WTC11 (cell line): ENCODE measurements around the gene COMMD6.

Source experiments
- CREB1 ChIP-seq: sonication (generic); formaldehyde crosslinking; IDR thresholded peaks from 2 replicates; pipeline ENCODE4 v1.8.0; 2023; ENCODE audit warnings: mild to moderate bottlenecking, missing genetic modification reagents
- IRF2 ChIP-seq: sonication (generic); formaldehyde crosslinking; IDR thresholded peaks from 2 replicates; pipeline ENCODE4 v1.8.0; 2022; ENCODE audit warnings: low read depth, missing genetic modification reagents, borderline replicate concordance
- MXD4 ChIP-seq: fragments of 250-450 bp; sonication (Bioruptor Pico); IDR thresholded peaks from 2 replicates; pipeline ENCODE4 v1.8.0; 2021; ENCODE audit warnings: mild to moderate bottlenecking, moderate library complexity, borderline replicate concordance
- NFYB ChIP-seq: sonication (generic); formaldehyde crosslinking; conservative IDR thresholded peaks from 2 replicates; pipeline ENCODE4 v1.8.0; 2022; ENCODE audit warnings: low read depth, missing genetic modification reagents
- TCF7 ChIP-seq: sonication (generic); formaldehyde crosslinking; IDR thresholded peaks from 2 replicates; pipeline ENCODE4 v1.8.0; 2022; ENCODE audit warnings: mild to moderate bottlenecking, low read depth, missing genetic modification reagents, moderate library complexity
- ZNF232 ChIP-seq: sonication (generic); formaldehyde crosslinking; IDR thresholded peaks from 2 replicates; pipeline ENCODE4 v1.8.0; 2022; ENCODE audit warnings: mild to moderate bottlenecking, missing genetic modification reagents
- ZNF263 ChIP-seq: sonication (generic); formaldehyde crosslinking; IDR thresholded peaks from 2 replicates; pipeline ENCODE4 v1.8.1; 2022; ENCODE audit warnings: low read depth, mild to moderate bottlenecking, moderate library complexity, missing genetic modification reagents
- ZNF671 ChIP-seq: fragments of 250-450 bp; sonication (Bioruptor Pico); IDR thresholded peaks from 2 replicates; pipeline ENCODE4 v1.8.0; 2021; ENCODE audit warnings: mild to moderate bottlenecking
- TF ChIP-seq, protein P1 (sequence below): sonication (generic); formaldehyde crosslinking; conservative IDR thresholded peaks from 2 replicates; pipeline ENCODE4 v1.8.1; 2022; ENCODE audit warnings: mild to moderate bottlenecking, missing genetic modification reagents
- TF ChIP-seq, protein P2 (sequence below): sonication (generic); formaldehyde crosslinking; IDR thresholded peaks from 2 replicates; pipeline ENCODE4 v1.8.0; 2023; ENCODE audit warnings: mild to moderate bottlenecking, missing genetic modification reagents
- TF ChIP-seq, protein P3 (sequence below): fragments of 200-600 bp; IDR thresholded peaks from 2 replicates; pipeline ENCODE4 v1.8.0; 2022; ENCODE audit warnings: antibody characterized with exemption
- TF ChIP-seq, protein P4 (sequence below): sonication (generic); formaldehyde crosslinking; IDR thresholded peaks from 2 replicates; pipeline ENCODE4 v1.8.1; 2023; ENCODE audit warnings: mild to moderate bottlenecking, missing genetic modification reagents, moderate library complexity

DNA sequence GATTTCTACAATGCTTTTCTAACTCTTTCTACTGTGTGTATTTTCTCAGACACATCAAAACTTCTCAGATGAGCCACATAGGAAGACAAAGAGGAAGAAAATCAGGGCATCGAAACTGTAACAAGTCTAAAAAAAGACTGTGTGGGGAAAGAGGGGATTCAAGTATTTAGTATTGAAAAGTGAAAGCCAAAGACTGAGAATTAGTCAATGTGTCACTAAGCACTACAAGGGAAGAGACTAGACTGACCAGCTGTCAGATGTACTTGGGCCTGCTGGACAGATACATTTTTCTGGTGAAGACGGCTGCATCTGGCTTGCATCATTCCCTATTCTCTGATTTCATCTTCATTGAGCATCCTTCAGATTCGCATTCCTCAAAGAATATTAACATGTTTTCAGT, 25.4 kb downstream of the COMMD6 start:
- TF ChIP-seq, protein P1, sequence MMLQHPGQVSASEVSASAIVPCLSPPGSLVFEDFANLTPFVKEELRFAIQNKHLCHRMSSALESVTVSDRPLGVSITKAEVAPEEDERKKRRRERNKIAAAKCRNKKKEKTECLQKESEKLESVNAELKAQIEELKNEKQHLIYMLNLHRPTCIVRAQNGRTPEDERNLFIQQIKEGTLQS (CRISPR knock-in tag), result no peak
- TF ChIP-seq NFYB (CRISPR knock-in tag) (no peak), ZNF263 (CRISPR knock-in tag) (no peak), IRF2 (CRISPR knock-in tag) (no peak), ZNF671 (CRISPR knock-in tag) (no peak), ZNF232 (CRISPR knock-in tag) (no peak), MXD4 (CRISPR knock-in tag) (no peak), TCF7 (CRISPR knock-in tag) (no peak), CREB1 (CRISPR knock-in tag) (no peak)
- TF ChIP-seq, protein P2, sequence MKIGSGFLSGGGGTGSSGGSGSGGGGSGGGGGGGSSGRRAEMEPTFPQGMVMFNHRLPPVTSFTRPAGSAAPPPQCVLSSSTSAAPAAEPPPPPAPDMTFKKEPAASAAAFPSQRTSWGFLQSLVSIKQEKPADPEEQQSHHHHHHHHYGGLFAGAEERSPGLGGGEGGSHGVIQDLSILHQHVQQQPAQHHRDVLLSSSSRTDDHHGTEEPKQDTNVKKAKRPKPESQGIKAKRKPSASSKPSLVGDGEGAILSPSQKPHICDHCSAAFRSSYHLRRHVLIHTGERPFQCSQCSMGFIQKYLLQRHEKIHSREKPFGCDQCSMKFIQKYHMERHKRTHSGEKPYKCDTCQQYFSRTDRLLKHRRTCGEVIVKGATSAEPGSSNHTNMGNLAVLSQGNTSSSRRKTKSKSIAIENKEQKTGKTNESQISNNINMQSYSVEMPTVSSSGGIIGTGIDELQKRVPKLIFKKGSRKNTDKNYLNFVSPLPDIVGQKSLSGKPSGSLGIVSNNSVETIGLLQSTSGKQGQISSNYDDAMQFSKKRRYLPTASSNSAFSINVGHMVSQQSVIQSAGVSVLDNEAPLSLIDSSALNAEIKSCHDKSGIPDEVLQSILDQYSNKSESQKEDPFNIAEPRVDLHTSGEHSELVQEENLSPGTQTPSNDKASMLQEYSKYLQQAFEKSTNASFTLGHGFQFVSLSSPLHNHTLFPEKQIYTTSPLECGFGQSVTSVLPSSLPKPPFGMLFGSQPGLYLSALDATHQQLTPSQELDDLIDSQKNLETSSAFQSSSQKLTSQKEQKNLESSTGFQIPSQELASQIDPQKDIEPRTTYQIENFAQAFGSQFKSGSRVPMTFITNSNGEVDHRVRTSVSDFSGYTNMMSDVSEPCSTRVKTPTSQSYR, result no peak
- TF ChIP-seq, protein P3, sequence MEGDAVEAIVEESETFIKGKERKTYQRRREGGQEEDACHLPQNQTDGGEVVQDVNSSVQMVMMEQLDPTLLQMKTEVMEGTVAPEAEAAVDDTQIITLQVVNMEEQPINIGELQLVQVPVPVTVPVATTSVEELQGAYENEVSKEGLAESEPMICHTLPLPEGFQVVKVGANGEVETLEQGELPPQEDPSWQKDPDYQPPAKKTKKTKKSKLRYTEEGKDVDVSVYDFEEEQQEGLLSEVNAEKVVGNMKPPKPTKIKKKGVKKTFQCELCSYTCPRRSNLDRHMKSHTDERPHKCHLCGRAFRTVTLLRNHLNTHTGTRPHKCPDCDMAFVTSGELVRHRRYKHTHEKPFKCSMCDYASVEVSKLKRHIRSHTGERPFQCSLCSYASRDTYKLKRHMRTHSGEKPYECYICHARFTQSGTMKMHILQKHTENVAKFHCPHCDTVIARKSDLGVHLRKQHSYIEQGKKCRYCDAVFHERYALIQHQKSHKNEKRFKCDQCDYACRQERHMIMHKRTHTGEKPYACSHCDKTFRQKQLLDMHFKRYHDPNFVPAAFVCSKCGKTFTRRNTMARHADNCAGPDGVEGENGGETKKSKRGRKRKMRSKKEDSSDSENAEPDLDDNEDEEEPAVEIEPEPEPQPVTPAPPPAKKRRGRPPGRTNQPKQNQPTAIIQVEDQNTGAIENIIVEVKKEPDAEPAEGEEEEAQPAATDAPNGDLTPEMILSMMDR, result no peak
- TF ChIP-seq, protein P4, sequence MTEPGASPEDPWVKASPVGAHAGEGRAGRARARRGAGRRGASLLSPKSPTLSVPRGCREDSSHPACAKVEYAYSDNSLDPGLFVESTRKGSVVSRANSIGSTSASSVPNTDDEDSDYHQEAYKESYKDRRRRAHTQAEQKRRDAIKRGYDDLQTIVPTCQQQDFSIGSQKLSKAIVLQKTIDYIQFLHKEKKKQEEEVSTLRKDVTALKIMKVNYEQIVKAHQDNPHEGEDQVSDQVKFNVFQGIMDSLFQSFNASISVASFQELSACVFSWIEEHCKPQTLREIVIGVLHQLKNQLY (CRISPR knock-in tag), result no peak
